ENCODE measurements around the gene PPP1R37.

The PPP1R37 gene

GRCh38 chr19:45169602-45170001 lies 76.6 kb downstream of the PPP1R37 start:
- H3K9ac ChIP-seq (ENCODE audit: low read depth, low read length): no peak overlapping the region
- H3K27ac ChIP-seq (ENCODE audit: low read depth, low read length): no peak overlapping the region
- no peaks in the 10 kb centered on the region for H3K36me3 ChIP-seq (ENCODE audit: insufficient read depth, low read length)
- WGBS: 92% methylated on average over 10 of the region's 10 CpGs
- no peak overlapping the region for H3K4me3 ChIP-seq (ENCODE audit: low read length)
- 0 out of 2 replicates have a peak, but pooled peaks cover 5% of the 10 kb centered on the region for H3K4me1 ChIP-seq (ENCODE audit: insufficient read depth, low read length)
- no peaks in the 10 kb centered on the region for H3K9me3 ChIP-seq (ENCODE audit: insufficient read depth, low read depth, low read length)
- H3K27me3 ChIP-seq (ENCODE audit: insufficient read depth, low read length): no peaks in the 10 kb centered on the region

- Histone ChIP-seq H3K9ac (ENCODE audit: low read depth, low read length) (no peak overlapping the region), H3K4me3 (ENCODE audit: low read length) (no peak overlapping the region), H3K27me3 (ENCODE audit: insufficient read depth, low read length) (no peaks in the 10 kb centered on the region), H3K9me3 (ENCODE audit: insufficient read depth, low read depth, low read length) (no peaks in the 10 kb centered on the region), H3K36me3 (ENCODE audit: insufficient read depth, low read length) (no peaks in the 10 kb centered on the region), H3K4me1 (ENCODE audit: insufficient read depth, low read length) (0 out of 2 replicates have a peak, but pooled peaks cover 5% of the 10 kb centered on the region), H3K27ac (ENCODE audit: low read depth, low read length) (no peak overlapping the region)
- 90% methylated on average over 19 of the region's 21 CpGs for WGBS
These were observed 77.4 kb downstream of the PPP1R37 start for GRCh38 chr19:45170146-45171106.

GRCh38 chr19:45171211-45171623 lies 78.2 kb downstream of the PPP1R37 start:
- Histone ChIP-seq H3K27me3 (ENCODE audit: insufficient read depth, low read length) (no peaks in the 10 kb centered on the region), H3K9me3 (ENCODE audit: insufficient read depth, low read depth, low read length) (no peaks in the 10 kb centered on the region), H3K27ac (ENCODE audit: low read depth, low read length) (no peak overlapping the region), H3K9ac (ENCODE audit: low read depth, low read length) (no peak overlapping the region), H3K4me1 (ENCODE audit: insufficient read depth, low read length) (0 out of 2 replicates have a peak, but pooled peaks cover 5% of the 10 kb centered on the region), H3K36me3 (ENCODE audit: insufficient read depth, low read length) (no peaks in the 10 kb centered on the region), H3K4me3 (ENCODE audit: low read length) (no peak overlapping the region)
- 83% methylated on average over 7 of the region's 7 CpGs for WGBS

GRCh38 chr19:45172173-45172572 lies 79.2 kb downstream of the PPP1R37 start:
- no peaks in the 10 kb centered on the region for H3K36me3 ChIP-seq (ENCODE audit: insufficient read depth, low read length)
- H3K9me3 ChIP-seq (ENCODE audit: insufficient read depth, low read depth, low read length): no peaks in the 10 kb centered on the region
- H3K9ac ChIP-seq (ENCODE audit: low read depth, low read length): no peak overlapping the region
- H3K27ac ChIP-seq (ENCODE audit: low read depth, low read length): no peak overlapping the region
- H3K27me3 ChIP-seq (ENCODE audit: insufficient read depth, low read length): no peaks in the 10 kb centered on the region
- WGBS: 86% methylated on average over 4 of the region's 4 CpGs
- H3K4me1 ChIP-seq (ENCODE audit: insufficient read depth, low read length): no peaks in the 10 kb centered on the region
- H3K4me3 ChIP-seq (ENCODE audit: low read length): no peak overlapping the region

- Histone ChIP-seq H3K27me3 (ENCODE audit: insufficient read depth, low read length) (no peaks in the 10 kb centered on the region), H3K4me1 (ENCODE audit: insufficient read depth, low read length) (no peaks in the 10 kb centered on the region), H3K9ac (ENCODE audit: low read depth, low read length) (no peak overlapping the region), H3K9me3 (ENCODE audit: insufficient read depth, low read depth, low read length) (no peaks in the 10 kb centered on the region), H3K4me3 (ENCODE audit: low read length) (no peak overlapping the region), H3K27ac (ENCODE audit: low read depth, low read length) (no peak overlapping the region), H3K36me3 (ENCODE audit: insufficient read depth, low read length) (no peaks in the 10 kb centered on the region)
- WGBS: 92% methylated on average over 16 of the region's 18 CpGs
These were observed 79.7 kb downstream of the PPP1R37 start for GRCh38 chr19:45172611-45173208.

GRCh38 chr19:45173816-45174215 lies 80.8 kb downstream of the PPP1R37 start:
- H3K9ac ChIP-seq (ENCODE audit: low read depth, low read length): no peak overlapping the region
- WGBS: 93% methylated on average over 12 of the region's 12 CpGs
- H3K27me3 ChIP-seq (ENCODE audit: insufficient read depth, low read length): no peaks in the 10 kb centered on the region
- no peaks in the 10 kb centered on the region for H3K9me3 ChIP-seq (ENCODE audit: insufficient read depth, low read depth, low read length)
- no peaks in the 10 kb centered on the region for H3K36me3 ChIP-seq (ENCODE audit: insufficient read depth, low read length)
- no peak overlapping the region for H3K27ac ChIP-seq (ENCODE audit: low read depth, low read length)
- no peaks in the 10 kb centered on the region for H3K4me1 ChIP-seq (ENCODE audit: insufficient read depth, low read length)
- no peak overlapping the region for H3K4me3 ChIP-seq (ENCODE audit: low read length)

GRCh38 chr19:45175515-45176345 lies 82.8 kb downstream of the PPP1R37 start:
- Histone ChIP-seq H3K27me3 (ENCODE audit: insufficient read depth, low read length) (no peaks in the 10 kb centered on the region), H3K4me3 (ENCODE audit: low read length) (no peak overlapping the region), H3K4me1 (ENCODE audit: insufficient read depth, low read length) (0 out of 2 replicates have a peak, but pooled peaks cover 6% of the 10 kb centered on the region), H3K9ac (ENCODE audit: low read depth, low read length) (no peak overlapping the region), H3K9me3 (ENCODE audit: insufficient read depth, low read depth, low read length) (no peaks in the 10 kb centered on the region), H3K27ac (ENCODE audit: low read depth, low read length) (no peak overlapping the region), H3K36me3 (ENCODE audit: insufficient read depth, low read length) (no peaks in the 10 kb centered on the region)
- 90% methylated on average over 9 of the region's 10 CpGs for WGBS

GRCh38 chr19:45177817-45178261 lies 84.9 kb downstream of the PPP1R37 start, which contains the start of gene TRAPPC6A:
Gene TRAPPC6A (minus strand): TSS chr19:45178237. CDS start chr19:45178218, 19 bp downstream.
- peak within 1 kb of the TSS; percentile 79 for H3K9ac ChIP-seq (ENCODE audit: low read depth, low read length)
- peak within 1 kb of the TSS; percentile 69; the same call in 1 of the 2 replicates for H3K27ac ChIP-seq (ENCODE audit: low read depth, low read length)

GRCh38 chr19:45178262-45179071 lies 85.5 kb downstream of the PPP1R37 start, which contains the start of gene BLOC1S3:
Gene BLOC1S3 (plus strand): TSS chr19:45178784. CDS start chr19:45179297, 513 bp downstream.
- under 1% methylated on average over 51 of the region's 51 CpGs for WGBS
- Histone ChIP-seq H3K27me3 (ENCODE audit: insufficient read depth, low read length) (no peaks in the 10 kb centered on the region), H3K27ac (ENCODE audit: low read depth, low read length) (peak within 1 kb of the TSS; percentile 69; the same call in 1 of the 2 replicates), H3K4me3 (ENCODE audit: low read length) (peak within 1 kb of the TSS; percentile 88), H3K9me3 (ENCODE audit: insufficient read depth, low read depth, low read length) (no peaks in the 10 kb centered on the region), H3K4me1 (ENCODE audit: insufficient read depth, low read length) (0 out of 2 replicates have a peak, but pooled peaks cover 6% of the 10 kb centered on the region), H3K36me3 (ENCODE audit: insufficient read depth, low read length) (no peaks in the 10 kb centered on the region), H3K9ac (ENCODE audit: low read depth, low read length) (peak within 1 kb of the TSS; percentile 79)

More at GRCh38 chr19:45177817-45178261, 84.9 kb downstream of the PPP1R37 start, which contains the start of gene TRAPPC6A:
- no peaks in the 10 kb centered on the region for H3K36me3 ChIP-seq (ENCODE audit: insufficient read depth, low read length)
- no peaks in the 10 kb centered on the region for H3K9me3 ChIP-seq (ENCODE audit: insufficient read depth, low read depth, low read length)
- peak within 1 kb of the TSS; percentile 88 for H3K4me3 ChIP-seq (ENCODE audit: low read length)
- no peaks in the 10 kb centered on the region for H3K27me3 ChIP-seq (ENCODE audit: insufficient read depth, low read length)
- H3K4me1 ChIP-seq (ENCODE audit: insufficient read depth, low read length): 0 out of 2 replicates have a peak, but pooled peaks cover 6% of the 10 kb centered on the region
- WGBS: under 1% methylated on average over 36 of the region's 36 CpGs
